GM12878 (cell line): ENCODE results near the gene AJM1. TPM values are rescaled to one million over a fixed set of nuclear protein-coding genes. Genes with fewer than 3 reads are reported as not detected.

ENCODE experiments used
- ATAC-seq: fragments of 200-7000 bp; cut with Tn5 transposase; 3 replicates; pipeline ENCODE4 v1.9.1; 2020; ENCODE audit warnings: mild to moderate bottlenecking, moderate library complexity
- BruUV-seq: library from RNA; stranded (reverse); fragments of 400-500 nt; replicated peaks from 2 replicates; lab custom pipeline; 2021; lab: Mats Ljungman, UMichigan
- CTCF ChIA-PET: fragments of 300-600 bp; sonication (Branson Sonifier 250); formaldehyde crosslinking; extraction: SDS; loops from one replicate; lab custom pipeline; 2021; ENCODE audit warnings: inconsistent platforms; lab: Yijun Ruan, JAX
- POLR2A ChIA-PET: fragments of 350-600 bp; formaldehyde crosslinking; extraction: SDS; loops from one replicate; lab custom pipeline; 2021; ENCODE audit warnings: inconsistent platforms; lab: Charles Lee
- RAD21 ChIA-PET: fragments of 300-600 bp; sonication (Branson Sonifier 250); formaldehyde crosslinking; loops from one replicate; lab custom pipeline; 2023; ENCODE audit warnings: antibody characterized with exemption; ENCODE audit not compliant: unreplicated experiment; lab: Charles Lee
- SMC1A ChIA-PET: fragments of 300-600 bp; sonication (Branson Sonifier 250); formaldehyde crosslinking; loops from one replicate; lab custom pipeline; 2023; ENCODE audit not compliant: unreplicated experiment, uncharacterized antibody; lab: Charles Lee
- DNase-seq: peaks from one replicate; pipeline ENCODE4 v3.0.0-alpha.2; 2011; ENCODE audit warnings: low read depth, low spot score
- FAIRE-seq: peaks from 3 replicates; lab custom pipeline; 2011; peaks lifted over from hg19 to GRCh38; lab: Jason Lieb, UNC
- H2AFZ ChIP-seq: 2 replicates; pipeline ENCODE4 v1.6.0; 2011; ENCODE audit warnings: low read depth, low read length, control low read depth; ENCODE audit not compliant: control insufficient read depth
- H3K27ac ChIP-seq: 2 replicates; pipeline ENCODE4 v1.5.1; 2011; ENCODE audit warnings: control low read depth; ENCODE audit not compliant: control insufficient read depth, insufficient read depth
- H3K27me3 ChIP-seq, 2 experiments: replicated peaks in 1 of 2; 2 replicates each; pipeline versions ENCODE4 v1.6.0 to v1.6.1; 2011; ENCODE audit warnings: low read length in 1 of 2; ENCODE audit not compliant: control insufficient read depth in 2 of 2, insufficient read depth in 2 of 2
- H3K36me3 ChIP-seq, 2 experiments: 2 replicates each; pipeline ENCODE4 v1.5.1; 2011; ENCODE audit warnings: low read length in 1 of 2; ENCODE audit not compliant: control insufficient read depth in 2 of 2, insufficient read depth in 2 of 2
- H3K4me1 ChIP-seq: 2 replicates; pipeline ENCODE4 v1.6.1; 2011; ENCODE audit warnings: mild to moderate bottlenecking, low read length, moderate library complexity, mixed read lengths; ENCODE audit not compliant: control insufficient read depth, insufficient read depth
- H3K4me2 ChIP-seq: 2 replicates; pipeline ENCODE4 v1.6.0; 2011; ENCODE audit warnings: control low read depth; ENCODE audit not compliant: control insufficient read depth, insufficient read depth
- H3K4me3 ChIP-seq: fragments of 200-600 bp; sonication (generic); 2 replicates; pipeline ENCODE4 v1.5.1; 2016
- H3K79me2 ChIP-seq: 2 replicates; pipeline ENCODE4 v1.6.0; 2011; ENCODE audit warnings: low read length; ENCODE audit not compliant: control insufficient read depth, insufficient read depth
- H3K9ac ChIP-seq: 2 replicates; pipeline ENCODE4 v1.8.0; 2011; ENCODE audit warnings: low read length, control low read depth, mixed read lengths; ENCODE audit not compliant: control insufficient read depth, insufficient read depth
- H3K9me3 ChIP-seq: replicated peaks from 3 replicates; pipeline ENCODE4 v1.5.1; 2011; ENCODE audit warnings: mild to moderate bottlenecking, low read length; ENCODE audit not compliant: control insufficient read depth, insufficient read depth
- H4K20me1 ChIP-seq: 2 replicates; pipeline ENCODE4 v1.6.0; 2011; ENCODE audit not compliant: control insufficient read depth, insufficient read depth
- CREM ChIP-seq: IDR thresholded peaks from 2 replicates; pipeline ENCODE4 v1.6.1; 2014; ENCODE audit warnings: antibody characterized with exemption, low read depth
- E4F1 ChIP-seq: fragments of 450-650 bp; IDR thresholded peaks from 2 replicates; pipeline ENCODE4 v1.6.1; 2018; ENCODE audit warnings: borderline replicate concordance, mild to moderate bottlenecking; ENCODE audit not compliant: partially characterized antibody
- ELK1 ChIP-seq: IDR thresholded peaks from 2 replicates; pipeline ENCODE4 v1.6.1; 2012; ENCODE audit warnings: low read depth, low read length, improper control_type of control experiment
- HCFC1 ChIP-seq: fragments of 150-350 bp; IDR thresholded peaks from 2 replicates; pipeline ENCODE4 v1.6.1; 2014; ENCODE audit warnings: low read length
- HDGF ChIP-seq: fragments of 450-650 bp; IDR thresholded peaks from 2 replicates; pipeline ENCODE4 v1.6.1; 2016; ENCODE audit warnings: antibody characterized with exemption
- MLLT1 ChIP-seq: fragments of 450-650 bp; IDR thresholded peaks from 2 replicates; pipeline ENCODE4 v1.6.1; 2016; ENCODE audit warnings: mild to moderate bottlenecking
- MXI1 ChIP-seq: fragments of 150-350 bp; IDR thresholded peaks from 2 replicates; pipeline ENCODE4 v1.6.1; 2011; ENCODE audit warnings: low read depth, mild to moderate bottlenecking, inconsistent platforms, low read length, improper control_type of control experiment
- NBN ChIP-seq: fragments of 450-650 bp; IDR thresholded peaks from 2 replicates; pipeline ENCODE4 v1.6.1; 2016
- NKRF ChIP-seq: fragments of 450-650 bp; conservative IDR thresholded peaks from 2 replicates; pipeline ENCODE4 v1.6.1; 2017; ENCODE audit warnings: mild to moderate bottlenecking, moderate library complexity
- NRF1 ChIP-seq: conservative IDR thresholded peaks from 2 replicates; pipeline ENCODE4 v1.6.1; 2011; ENCODE audit warnings: mild to moderate bottlenecking, low read depth, low read length, improper control_type of control experiment
- SIN3A ChIP-seq: IDR thresholded peaks from 2 replicates; pipeline ENCODE4 v1.6.1; 2012; ENCODE audit warnings: low read depth, low read length, improper control_type of control experiment
- STAT3 ChIP-seq: IDR thresholded peaks from 2 replicates; pipeline ENCODE4 v1.6.1; 2011; ENCODE audit warnings: low read depth, low read length, improper control_type of control experiment
- SUPT20H ChIP-seq: IDR thresholded peaks from 2 replicates; pipeline ENCODE4 v1.6.1; 2011; ENCODE audit warnings: low read depth, mild to moderate bottlenecking, low read length, moderate library complexity, borderline replicate concordance; ENCODE audit not compliant: control insufficient read depth
- USF2 ChIP-seq: IDR thresholded peaks from 2 replicates; pipeline ENCODE4 v1.6.1; 2011; ENCODE audit warnings: low read depth, low read length, improper control_type of control experiment, borderline replicate concordance
- ZNF207 ChIP-seq: fragments of 450-650 bp; IDR thresholded peaks from 2 replicates; pipeline ENCODE4 v1.6.1; 2014; ENCODE audit warnings: antibody characterized with exemption, mild to moderate bottlenecking, borderline replicate concordance
- ZNF217 ChIP-seq: fragments of 450-650 bp; IDR thresholded peaks from 2 replicates; pipeline ENCODE4 v1.6.1; 2017; ENCODE audit warnings: antibody characterized with exemption, mild to moderate bottlenecking
- WGBS: methylation state at CpG from one replicate; pipeline ENCODE4 v1.1.6; 2016; ENCODE audit warnings: low lambda C conversion rate; ENCODE audit not compliant: insufficient replicate concordance, insufficient coverage; ENCODE audit errors: missing lambda C conversion rate; 5-methylcytosine and 5-hydroxymethylcytosine counted together
- in situ Hi-C: fragments of 300-500 bp; cut with MboI; formaldehyde crosslinking; loops from 9 replicates; pipeline ENCODE4 v1.14.3; 2018; ENCODE audit warnings: mixed read lengths
- intact Hi-C: fragments of 100-400 bp; cut with micrococcal nuclease; formaldehyde crosslinking; loops from one replicate; pipeline ENCODE4 v1.14.2; 2022; ENCODE audit not compliant: unreplicated experiment
- polyA plus RNA-seq, 11 experiments: library from polyadenylated mRNA; depleted of rRNA in 4 of 11; unstranded in 6 of 11; stranded (reverse) in 5 of 11; fragments of >200 nt; fragmentation: Nextera tagmentation in 4 of 11; fragmentation: Illumina TruSeq in 1 of 11; extraction: Ambion mirVana in 4 of 11; extraction: Trizol in 1 of 11; gene quantifications; 1 replicate in 1 of 11; 2 replicates in 10 of 11; pipeline versions ENCODE4 v1.2.1 to v1.2.3, GENCODE V29; 2011 to 2016; ENCODE audit warnings: inconsistent platforms in 2 of 11, missing spikeins in 2 of 11, low read depth in 1 of 11
- total RNA-seq, 4 experiments: library from RNA; depleted of rRNA in 3 of 4; stranded (reverse); fragments of >200 nt in 3 of 4; fragmentation: Illumina TruSeq in 1 of 4; extraction: Trizol in 1 of 4; gene quantifications; 2 replicates each; pipeline versions ENCODE4 v1.2.1 to v1.2.3, GENCODE V29; 2013 to 2021

Gene AJM1
- total and polyA plus RNA-seq, 10 of the 15 experiments (the other 5 are each of a cell fraction or from before 2014, with no cell fraction given), result 0.06 to 2.5 (median 1.0) TPM; not detected in 2

- H3K9ac ChIP-seq, result no peak overlapping the region
- no TSS peak for BruUV-seq
- FAIRE-seq (no peak), ATAC-seq (no peak), DNase-seq (no peak)
- H3K79me2 ChIP-seq, result peaks cover 21% of the 10 kb centered on the region
- no peak overlapping the region for H3K4me2 ChIP-seq
- 94% methylated on average over 20 of the region's 20 CpGs for WGBS
- H3K36me3 ChIP-seq, result no peaks in the 10 kb centered on the region; a peak in 1 of 4 replicates
- no peak overlapping the region for H3K27ac ChIP-seq
- POLR2A ChIA-PET, result interaction anchor here (1.1 kb wide), 1 partner anchor 13 kb away, joined by 4 read pairs; no protein-coding TSS in a partner anchor
- CTCF ChIA-PET, result interaction anchor here (3.2 to 4.4 kb wide), 2 partner anchors 12 to 230 kb away, joined by 13 to 15 read pairs; no protein-coding TSS in a partner anchor
- RAD21 ChIA-PET, result no interaction called here
- SMC1A ChIA-PET, result no interaction called here
- TF ChIP-seq HCFC1 (no peak), HDGF (no peak), SIN3A (no peak), CREM (no peak), MXI1 (no peak), MLLT1 (no peak), E4F1 (no peak), NKRF (no peak), NBN (no peak), STAT3 (no peak), ELK1 (no peak), ZNF207 (no peak), SUPT20H (no peak), USF2 (no peak), NRF1 (no peak), ZNF217 (no peak)
- in situ Hi-C loops (no loop called here), intact Hi-C loops (loop anchor here (10.0 kb wide), 1 partner anchor 80 kb away; the partner anchor contains the start of gene TRAF2)
- no peak overlapping the region for H2AFZ ChIP-seq
- peaks cover 14% of the 10 kb centered on the region for H3K4me1 ChIP-seq
- no peaks in the 10 kb centered on the region for H3K27me3 ChIP-seq
- no peak overlapping the region for H3K4me3 ChIP-seq
- H4K20me1 ChIP-seq, result no peaks in the 10 kb centered on the region
- H3K9me3 ChIP-seq, result no peaks in the 10 kb centered on the region
These were observed 37.6 kb upstream of the AJM1 start for GRCh38 chr9:136804509-136805206.
